EH (cell line): ENCODE data around the gene DENND10.
"Not testable (repeated sequence)": the region's sequence is repeated elsewhere in the genome, so short reads cannot be mapped to it uniquely, and the experiment has no call there.

Experiments
- DNase-seq: peaks from one replicate; pipeline ENCODE4 v3.0.0-alpha.2; 2015; ENCODE audit warnings: low read depth

The DENND10 gene, protein sequence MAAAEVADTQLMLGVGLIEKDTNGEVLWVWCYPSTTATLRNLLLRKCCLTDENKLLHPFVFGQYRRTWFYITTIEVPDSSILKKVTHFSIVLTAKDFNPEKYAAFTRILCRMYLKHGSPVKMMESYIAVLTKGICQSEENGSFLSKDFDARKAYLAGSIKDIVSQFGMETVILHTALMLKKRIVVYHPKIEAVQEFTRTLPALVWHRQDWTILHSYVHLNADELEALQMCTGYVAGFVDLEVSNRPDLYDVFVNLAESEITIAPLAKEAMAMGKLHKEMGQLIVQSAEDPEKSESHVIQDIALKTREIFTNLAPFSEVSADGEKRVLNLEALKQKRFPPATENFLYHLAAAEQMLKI

DNA sequence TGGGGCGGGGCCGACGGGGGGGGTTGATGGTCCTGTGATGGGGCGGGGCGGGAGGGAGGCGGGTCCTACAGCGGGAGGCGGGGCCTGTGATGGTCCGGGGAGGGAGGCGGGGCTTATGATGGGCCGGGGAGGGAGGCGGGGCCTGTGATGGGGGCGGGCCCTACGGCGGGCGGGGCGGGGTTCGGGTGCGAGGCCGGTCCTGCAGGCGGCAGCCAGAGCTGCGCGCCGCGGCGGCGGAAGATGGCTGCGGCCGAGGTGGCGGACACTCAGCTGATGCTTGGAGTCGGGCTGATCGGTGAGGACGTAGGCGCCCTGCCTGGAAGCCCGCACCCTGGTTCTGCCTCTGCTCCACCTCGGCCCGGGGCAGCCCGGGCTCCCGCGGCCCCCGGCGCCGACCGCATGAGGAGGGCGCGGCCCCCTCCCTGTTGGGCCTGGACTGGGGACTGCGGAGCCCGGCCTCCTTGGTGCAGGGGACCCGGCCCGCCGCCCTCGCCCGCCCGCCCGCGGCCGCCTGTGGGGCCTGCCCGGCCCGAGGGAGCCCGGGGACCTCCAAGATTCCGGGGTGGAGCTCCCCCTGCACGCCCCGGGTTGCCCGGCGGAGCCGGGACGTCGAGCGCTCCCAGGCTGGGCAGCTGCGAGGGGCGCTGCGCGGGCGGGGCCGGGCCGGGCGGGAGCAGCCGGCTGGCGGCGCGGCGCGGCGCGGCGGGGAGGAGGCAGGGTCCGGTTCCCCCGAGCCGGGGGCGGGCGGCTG is at the start of gene DENND10:
Gene DENND10 (plus strand): TSS at position 211 of the 751 bp plus-strand sequence. CDS start 30 bp downstream, at position 241.
- DNase-seq: peak; percentile 81

DNA sequence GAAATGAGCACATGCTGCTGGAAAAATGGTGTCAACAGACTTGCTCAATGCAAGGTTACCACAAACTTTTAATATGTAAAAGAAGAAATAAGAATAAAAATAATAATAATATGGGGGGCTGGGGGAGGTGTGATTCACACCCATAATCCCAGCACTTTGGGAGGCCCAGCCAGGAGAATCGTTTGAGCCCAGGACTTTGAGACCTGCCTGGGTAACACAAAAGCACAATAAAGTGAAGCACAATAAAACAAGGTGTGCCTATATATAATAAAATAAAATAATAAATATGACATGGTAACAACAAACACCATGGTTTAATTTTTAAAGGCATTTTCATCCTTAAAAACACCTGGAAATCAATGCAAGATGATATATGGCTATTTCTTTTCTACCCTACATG is 48.4 kb upstream of the DENND10 start:
- no peak for DNase-seq

DNA sequence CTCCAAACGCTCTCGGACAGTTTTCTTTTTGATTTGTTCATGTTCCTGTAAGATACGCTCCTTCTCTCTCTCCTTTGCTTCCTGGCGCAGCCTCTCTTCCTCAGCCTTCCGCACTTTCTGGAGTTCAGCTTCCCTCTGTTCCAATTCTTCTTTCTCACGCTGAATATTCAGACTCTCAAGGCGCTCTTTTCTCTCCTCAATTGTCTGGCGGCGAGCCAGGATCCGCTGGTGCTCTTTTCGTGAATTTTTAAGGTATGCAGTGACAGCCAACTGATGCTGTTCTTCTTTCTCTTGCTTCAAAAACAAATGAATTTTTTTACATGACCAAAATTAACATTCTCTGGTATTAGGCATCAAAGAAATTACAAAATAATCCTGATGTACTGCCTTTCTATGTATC is 45.9 kb upstream of the DENND10 start:
- DNase-seq: no peak

DNA sequence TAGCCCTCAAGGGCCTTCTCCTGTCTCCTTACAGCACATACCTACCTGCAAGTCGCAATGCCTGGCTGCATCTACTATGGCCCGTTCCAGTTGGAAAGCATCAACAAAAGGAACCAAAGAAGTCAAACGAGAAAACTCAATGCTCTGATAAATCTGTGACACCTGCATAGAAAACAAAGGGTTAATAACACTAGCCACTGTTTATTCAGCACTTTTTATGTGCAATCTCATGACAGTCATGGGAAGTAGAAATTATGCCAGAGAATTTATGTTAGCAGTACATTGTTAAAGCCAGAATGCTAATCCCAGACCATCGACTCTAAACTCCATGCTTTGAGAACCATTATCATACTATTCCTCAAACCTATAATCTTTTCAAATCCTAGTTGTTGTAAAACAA is 44.4 kb upstream of the DENND10 start:
- no peak for DNase-seq

DNA sequence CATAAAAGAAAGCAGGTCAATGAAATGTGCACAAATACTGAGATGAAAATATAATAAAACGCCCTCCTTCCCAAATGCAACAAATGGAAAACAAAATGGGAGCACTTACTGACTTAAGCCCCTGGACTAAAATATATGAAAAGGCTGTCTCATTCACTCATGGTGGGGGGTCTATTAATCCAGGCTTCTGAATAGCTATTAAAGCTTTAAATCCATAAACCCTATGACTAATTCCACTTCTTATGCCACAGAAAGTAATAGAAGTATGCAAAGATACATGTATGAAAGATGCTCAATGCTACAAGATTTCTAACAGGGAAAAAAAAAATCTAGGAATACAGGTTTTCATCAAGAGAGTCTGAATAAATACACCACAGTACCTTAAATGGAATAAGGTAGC is 43.8 kb upstream of the DENND10 start:
- DNase-seq: no peak

DNA sequence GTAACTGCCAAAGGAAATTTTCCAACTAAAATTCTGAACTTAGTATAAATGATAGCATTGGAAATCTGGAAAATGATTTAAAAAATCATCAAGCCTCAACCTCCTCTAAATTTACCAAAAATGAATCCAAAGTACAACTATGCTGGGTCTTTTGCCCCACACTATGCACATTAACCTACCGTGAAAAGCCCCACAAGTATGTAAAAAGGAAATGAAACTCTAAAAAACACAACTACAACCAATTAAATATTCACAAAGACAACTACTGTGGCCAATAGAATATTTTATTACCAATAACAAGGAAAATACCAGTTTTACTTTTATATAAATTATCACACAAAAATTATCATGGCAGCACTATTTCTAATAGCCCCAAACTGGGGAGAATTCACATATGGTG is 42.6 kb upstream of the DENND10 start:
- no peak for DNase-seq

DNA sequence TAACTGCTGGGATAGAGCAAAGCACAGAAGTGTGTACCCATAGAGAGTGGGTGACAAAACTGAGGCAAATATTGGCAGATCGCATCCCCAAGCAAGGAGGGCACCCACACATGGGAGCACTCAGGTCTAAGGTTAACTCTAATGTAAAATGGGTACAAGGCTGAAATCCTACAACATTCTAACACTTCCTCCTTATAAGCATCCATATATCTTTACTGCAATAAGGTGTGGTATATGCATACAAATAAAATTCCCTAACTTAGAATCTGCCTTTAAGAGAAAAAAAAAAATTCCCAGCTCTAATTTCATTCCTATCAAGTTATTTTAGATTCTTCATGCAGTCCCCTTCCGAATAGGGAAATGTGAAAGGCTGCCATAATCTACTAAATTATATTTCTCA is 42.0 kb upstream of the DENND10 start:
- no peak for DNase-seq

DNA sequence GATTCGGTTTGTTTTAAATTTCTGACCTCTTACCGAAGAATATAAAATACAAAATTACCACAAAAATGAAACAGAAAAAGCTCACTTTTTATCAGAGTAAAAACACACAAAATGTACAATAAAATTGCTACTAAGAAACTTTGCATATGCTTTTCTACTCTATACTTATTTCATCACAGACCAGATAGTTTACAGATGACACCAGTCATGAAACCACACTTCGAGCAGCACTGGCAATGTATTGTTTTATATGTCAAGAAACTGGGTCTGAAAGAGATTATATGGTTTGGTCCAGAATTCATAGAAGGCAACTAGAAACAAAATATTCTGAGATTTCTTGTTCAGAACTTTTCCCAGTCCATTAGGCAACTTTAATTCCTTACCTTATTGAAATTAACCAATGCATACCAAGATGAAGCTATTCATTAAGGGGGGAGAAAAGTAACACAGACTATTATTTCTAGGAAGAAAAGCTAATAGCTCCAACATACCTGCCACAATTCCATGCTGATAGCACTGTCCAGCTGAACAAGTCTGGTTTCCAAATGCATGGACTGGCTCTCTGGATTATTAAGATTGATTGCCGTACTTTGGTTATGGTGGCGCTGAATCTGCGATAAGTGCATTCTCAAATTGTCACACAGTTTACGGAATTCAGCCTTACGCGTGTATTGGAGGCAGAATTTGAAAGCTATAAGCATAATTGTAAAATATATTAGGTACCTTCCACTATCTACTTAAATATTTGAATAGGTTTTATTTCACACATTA is 33.3 kb upstream of the DENND10 start:
- DNase-seq: no peak

DNA sequence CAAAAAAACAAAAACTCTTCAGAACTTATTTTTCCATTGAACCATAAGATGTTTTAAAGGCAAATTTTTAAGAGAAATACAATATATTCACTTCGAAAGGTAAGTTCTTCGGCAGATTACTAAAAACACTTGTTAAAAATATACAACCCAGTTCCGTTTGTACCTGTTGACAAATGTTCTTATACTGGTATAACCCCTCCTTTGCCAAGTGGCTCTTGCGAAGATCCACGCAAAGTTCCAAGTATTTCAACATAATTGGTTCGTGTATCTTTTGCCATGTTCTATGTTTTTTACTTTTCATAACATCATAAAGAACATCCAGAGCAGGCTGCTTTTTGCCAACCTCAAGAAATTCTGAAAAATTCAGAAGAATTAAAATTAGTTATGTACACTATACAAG is 30.3 kb upstream of the DENND10 start:
- no peak for DNase-seq

DNA sequence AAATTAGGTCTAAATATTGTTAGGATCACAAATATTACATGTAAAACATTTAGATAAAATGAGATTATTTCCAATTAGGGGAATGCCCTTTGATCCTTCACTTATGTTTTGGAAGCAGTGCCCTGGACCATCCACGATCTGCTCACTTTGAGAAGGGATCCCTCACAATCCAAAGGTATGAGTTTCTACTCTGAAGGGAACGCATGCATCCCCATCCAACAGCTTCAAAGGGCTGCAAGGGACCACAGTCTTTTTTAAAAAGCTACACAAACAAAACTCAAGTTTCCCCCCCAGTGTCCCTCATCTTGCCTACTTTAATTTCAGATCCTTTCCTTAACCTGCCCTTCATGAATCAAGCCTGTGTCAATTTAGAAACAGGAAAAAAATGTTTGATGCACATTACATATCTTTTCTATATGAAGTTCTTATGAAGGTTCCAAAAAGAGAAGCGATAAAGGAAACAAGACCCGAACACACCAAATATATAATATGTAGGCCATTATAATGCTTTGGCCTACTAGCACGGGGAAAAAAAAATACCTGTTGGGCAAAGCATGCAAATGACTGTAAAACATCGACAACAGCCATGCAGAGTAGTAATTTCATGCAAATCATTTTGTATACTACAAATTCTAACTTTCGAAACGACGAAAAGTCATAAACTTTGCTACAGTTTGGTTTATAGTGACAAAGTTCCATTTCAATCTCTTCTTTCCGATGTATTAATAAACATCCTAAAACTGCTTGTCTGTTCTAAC is 25.3 kb upstream of the DENND10 start:
- DNase-seq: no peak

DNA sequence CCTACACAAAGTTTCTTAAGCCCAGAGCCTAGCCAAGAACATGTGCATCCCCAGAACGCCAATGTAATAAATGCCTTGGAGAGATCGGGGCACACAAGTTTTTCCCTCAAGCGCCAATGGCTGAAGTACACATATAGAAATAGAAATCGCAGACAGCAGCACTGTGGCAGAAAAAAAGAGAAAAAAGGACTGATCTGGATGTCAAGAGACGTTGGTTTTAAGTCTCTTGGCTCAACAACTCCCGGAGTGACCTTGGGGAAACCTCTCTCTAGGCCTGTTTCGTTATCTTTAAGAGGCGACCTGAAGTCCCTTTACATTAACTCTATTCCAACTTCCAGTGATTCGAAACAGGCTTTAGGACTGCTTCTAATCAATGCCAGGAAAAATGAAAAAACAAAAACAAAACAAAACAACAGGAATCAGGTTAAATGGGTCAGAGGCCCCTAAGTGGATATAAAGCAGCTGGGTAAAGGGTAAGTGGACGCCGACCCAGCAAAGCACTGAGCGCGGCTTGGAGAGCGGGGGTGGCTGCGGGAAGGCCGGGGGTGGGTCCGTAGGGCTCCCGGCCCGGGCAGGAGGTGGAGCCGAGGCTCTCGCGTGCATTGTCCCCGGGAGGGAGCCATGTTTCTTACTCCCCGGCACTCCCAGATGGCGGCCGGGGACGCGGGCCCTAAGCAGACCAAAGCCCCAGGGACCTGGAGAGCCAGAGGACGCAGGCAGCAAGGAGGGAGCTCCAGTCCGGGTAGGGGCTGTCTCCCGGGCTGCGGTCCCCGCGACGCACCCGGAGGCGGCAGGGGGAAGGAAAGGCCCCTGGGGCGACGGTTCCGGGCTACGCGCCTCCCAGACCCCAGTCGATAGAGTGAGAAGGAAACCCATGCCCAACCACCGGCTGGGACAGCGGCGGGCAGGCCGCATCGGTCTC is 24.1 kb upstream of the DENND10 start:
- peak; percentile 85 for DNase-seq

DNA sequence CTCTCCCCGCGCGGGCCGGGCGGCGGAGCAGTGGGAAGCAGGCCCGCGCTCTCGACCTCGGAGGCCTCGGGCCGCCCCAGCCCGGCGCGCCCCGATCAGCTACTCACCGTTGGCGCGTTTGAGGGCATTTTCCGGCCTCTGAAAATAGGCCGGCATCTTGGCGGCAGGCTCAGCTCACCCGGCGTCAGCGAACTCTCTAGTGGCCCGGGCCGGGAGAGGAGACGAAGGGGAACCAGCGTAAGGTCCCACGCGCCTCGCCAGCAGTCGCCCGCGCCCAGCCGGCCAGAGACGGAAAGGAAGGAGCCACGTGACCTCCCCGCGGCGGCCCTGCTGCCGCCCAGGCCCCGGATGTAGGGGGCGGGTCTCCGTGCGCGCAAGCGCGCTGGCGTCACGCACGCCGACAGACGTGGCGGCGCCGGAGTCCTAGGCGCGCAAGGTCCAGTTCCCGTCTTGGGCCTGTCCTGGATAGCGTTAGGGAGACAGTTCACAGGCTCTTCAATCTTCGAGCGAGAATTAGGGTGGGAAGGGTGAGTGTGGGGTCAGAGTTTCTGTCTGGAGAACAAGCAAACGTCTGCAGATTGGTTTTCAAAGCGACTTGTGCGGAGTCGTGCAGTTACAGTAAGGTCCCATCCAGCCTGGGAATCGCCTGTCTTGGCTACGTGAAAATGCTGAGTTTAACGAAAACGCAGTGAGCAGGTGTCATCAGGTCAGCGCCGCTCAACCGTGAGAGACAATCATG is 23.2 kb upstream of the DENND10 start, which contains the start of gene EIF3A:
Gene EIF3A (minus strand): TSS at position 297 of the 739 bp plus-strand sequence. CDS start 141 bp downstream, at position 156.
- DNase-seq: peak; percentile 91

DNA sequence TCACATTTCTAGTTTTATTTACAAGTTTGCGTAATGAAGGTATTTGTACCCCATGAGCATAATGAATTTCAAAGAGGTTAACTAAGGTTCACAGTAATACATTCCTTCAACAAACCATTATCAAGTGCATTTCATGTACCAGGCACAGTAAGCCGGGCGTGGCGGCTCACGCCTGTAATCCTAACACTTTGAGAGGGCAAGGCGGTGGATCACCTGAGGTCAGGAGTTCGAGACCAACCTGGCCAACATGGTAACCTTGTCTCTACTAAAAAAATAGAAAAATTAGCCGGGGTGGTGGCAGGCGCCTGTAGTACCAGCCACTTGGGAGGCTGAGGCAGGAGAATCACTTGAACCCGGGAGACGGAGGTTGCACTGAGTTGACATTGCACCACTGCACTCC is 19.0 kb upstream of the DENND10 start:
- no peak for DNase-seq

DNA sequence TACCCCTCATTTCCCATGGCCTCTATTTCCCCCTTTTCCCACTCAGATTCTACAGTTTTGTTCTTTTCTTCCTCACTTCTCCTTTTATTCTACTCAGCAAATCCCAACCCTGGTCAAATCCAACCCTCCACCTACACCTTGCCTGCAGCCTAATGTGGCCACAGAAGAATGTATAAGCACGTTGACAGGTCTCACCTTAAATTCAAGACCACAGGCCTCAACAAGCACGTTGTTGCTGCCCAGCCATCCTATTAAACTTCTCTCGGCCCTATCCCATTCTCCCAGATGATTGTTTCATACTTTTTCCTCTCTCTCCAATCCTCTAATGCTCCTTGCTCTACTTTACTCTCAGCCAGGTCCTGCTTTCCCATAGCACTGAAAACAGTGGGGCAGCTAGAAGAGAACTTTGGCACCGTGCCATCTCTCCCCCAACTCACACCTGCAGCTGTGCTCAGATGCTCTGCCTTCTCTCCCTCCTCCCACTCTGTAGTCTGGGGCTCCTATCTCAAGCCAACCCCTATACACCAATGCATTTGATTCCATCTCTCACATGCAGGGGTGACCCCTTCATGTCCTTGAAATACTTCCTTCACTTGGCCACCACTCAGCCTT is 16.5 kb upstream of the DENND10 start:
- DNase-seq: no peak

DNA sequence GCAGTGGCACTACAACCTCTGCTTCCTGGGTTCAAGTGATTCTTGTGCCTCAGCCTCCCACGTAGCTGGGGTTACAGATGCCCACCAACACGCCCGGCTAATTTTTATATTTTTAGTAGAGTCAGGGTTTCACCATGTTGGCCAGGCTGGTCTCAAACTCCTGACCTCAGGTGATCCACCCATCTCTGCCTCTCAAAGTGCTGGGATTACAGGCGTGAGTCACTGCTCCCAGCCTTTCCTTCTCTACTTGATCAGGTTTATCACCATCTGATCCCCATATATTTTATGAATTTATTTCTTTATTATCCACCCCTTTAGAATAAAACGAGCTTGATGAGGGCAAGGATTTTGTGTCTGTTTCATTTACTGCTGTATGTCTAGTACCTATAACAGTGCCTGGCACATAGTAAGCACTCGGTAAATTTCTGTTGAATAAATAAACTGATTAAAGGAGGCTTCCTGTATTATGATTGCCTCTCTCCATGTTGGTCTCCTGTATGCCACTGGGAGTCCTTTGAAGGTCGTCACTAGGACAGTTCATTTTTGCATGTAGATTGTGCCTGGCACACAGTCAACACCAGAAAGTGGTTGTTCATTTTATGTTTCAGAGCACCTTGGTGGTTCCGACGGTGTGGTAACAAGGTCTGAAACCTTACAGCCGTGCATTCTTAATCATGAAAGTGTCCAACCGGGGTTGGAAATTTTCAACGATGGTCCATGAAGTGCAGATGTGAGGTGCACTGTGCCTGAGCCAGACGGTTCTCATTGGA is 13.7 kb upstream of the DENND10 start:
- DNase-seq: no peak

DNA sequence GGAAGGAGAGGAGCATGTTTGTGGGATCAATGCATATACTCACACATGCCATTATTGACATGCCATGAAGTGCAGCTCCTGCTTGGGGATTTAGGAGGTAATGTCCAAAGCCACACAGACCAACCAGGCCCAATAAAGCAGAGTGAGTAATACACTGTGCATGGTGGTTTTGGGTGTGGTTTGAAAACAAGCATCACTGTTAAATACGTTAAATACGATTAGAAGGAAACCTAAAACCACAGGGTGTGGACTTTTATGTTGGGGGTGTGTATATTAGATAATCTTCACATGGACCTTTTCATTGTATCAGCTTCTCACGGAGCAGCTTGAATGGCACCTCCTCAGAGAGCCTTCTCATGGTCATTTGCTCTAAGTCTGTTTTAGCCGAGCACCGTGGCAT is 12.9 kb upstream of the DENND10 start:
- DNase-seq: peak; percentile 71

DNA sequence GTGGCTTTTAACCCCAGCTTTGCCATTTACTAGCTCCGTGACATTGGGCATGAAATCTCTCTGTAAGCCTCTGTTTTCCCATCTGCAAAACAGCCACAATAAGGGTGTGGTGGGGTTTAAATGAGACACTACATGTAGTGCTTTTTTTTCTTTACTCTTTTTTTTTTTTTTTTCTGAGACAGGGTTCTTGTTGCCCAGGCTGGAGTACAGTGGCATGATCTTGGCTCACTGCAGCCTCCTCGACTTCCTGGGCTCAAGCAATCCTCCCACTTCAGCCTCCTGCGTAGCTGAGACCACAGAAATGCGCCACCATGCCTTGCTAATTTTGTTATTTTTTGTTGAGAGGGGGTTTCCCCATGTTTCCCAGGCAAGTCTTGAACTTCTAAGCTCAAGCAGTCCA is 8.3 kb upstream of the DENND10 start:
- DNase-seq: no peak

DNA sequence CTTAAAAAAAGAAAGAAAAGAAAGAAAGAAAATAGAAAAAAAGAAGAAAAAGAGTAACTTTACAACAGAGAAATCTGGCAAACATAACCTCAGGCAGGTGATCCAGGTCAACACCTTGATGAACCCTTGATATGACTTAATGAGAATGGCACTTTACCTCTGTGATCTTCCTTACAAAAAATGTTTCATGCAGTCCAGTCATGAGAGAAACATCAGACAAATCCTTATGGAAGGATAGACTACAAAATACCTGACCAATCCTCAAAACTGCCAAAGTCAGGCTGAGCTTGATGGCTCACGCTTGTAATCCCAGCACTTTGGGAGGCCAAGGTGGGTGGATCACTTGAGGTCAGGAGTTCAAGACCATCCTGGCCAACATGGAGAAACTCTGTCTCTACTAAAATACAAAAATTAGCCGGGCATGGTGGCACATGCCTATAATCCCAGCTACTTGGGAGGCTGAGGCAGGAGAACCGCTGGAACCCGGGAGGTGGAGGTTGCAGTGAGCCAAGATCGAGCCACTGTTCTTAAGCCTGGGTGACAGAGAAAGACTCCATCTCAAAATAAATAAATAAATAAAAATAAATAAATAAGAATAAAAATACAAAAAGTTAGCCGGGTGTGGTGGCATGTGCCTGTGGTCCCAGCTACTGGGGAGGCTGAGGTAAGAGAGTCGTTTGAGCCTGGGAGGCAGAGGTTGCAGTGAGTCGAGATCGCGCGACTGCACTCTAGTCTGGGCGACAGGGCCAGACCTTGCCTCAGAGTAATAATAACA is 7.1 kb upstream of the DENND10 start:
- not testable (repeated sequence) for DNase-seq
